ENCODE data around the gene CSF1R.

DNA sequence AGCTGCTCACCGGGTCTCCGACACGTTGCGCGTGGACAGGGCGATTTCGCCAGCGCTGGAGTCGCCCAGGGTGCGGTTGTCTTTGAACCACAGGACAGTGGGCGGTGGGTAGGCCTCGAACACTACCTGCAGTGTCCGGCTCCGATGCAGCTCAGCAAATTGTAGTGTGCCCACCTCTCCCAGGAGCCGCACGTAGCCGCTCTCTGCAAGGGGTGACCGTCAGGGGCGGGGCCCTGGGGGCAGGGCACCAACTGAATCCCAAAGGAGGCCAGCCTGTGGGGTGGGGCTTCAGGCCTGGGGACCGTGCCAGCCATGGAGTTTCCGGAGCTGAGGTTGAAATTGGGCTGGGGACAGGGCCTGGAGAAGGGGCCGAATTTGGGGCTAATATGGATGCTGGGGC lies 46.4 kb upstream of the CSF1R start:
- TF ChIP-seq, protein P1, sequence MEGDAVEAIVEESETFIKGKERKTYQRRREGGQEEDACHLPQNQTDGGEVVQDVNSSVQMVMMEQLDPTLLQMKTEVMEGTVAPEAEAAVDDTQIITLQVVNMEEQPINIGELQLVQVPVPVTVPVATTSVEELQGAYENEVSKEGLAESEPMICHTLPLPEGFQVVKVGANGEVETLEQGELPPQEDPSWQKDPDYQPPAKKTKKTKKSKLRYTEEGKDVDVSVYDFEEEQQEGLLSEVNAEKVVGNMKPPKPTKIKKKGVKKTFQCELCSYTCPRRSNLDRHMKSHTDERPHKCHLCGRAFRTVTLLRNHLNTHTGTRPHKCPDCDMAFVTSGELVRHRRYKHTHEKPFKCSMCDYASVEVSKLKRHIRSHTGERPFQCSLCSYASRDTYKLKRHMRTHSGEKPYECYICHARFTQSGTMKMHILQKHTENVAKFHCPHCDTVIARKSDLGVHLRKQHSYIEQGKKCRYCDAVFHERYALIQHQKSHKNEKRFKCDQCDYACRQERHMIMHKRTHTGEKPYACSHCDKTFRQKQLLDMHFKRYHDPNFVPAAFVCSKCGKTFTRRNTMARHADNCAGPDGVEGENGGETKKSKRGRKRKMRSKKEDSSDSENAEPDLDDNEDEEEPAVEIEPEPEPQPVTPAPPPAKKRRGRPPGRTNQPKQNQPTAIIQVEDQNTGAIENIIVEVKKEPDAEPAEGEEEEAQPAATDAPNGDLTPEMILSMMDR (IDR thresholded peaks at IDR 0.05; ENCODE audit: low read depth, low read length, poor library complexity, severe bottlenecking), result no peak
- TF ChIP-seq EZH2phosphoT487 (IDR thresholded peaks at IDR 0.05; ENCODE audit: borderline replicate concordance, low read length), result no peak

Data from DOHH2 (cell line).